ENCODE data around the gene SPATA13. TPM values are rescaled to one million over a fixed set of nuclear protein-coding genes. Genes with fewer than 3 reads are reported as not detected.
"Not testable (repeated sequence)": the region's sequence is repeated elsewhere in the genome, so short reads cannot be mapped to it uniquely, and the experiment has no call there.

Gene SPATA13
- 10 to 100 TPM; 68.4 to 72.6 TPM for total RNA-seq

GRCh38 chr13:24160458-24161009, at the start of gene SPATA13:
Gene SPATA13 (plus strand): TSS chr13:24160720. CDS start chr13:24222930, 62,210 bp downstream.
- H3K27me3 Mint-ChIP-seq = peaks cover 9% of the 10 kb centered on the region
- CTCF ChIA-PET = interaction anchor here (1.2 kb wide), 1 partner anchor 68 kb away, joined by 3 read pairs; no protein-coding TSS in a partner anchor
- H3K27ac Mint-ChIP-seq = peak within 1 kb of the TSS; percentile 80
- no peaks in the 10 kb centered on the region for H3K9me3 Mint-ChIP-seq
- POLR2A ChIA-PET = no interaction called here
- peaks cover 3% of the 10 kb centered on the region for H3K36me3 Mint-ChIP-seq (ENCODE audit: low read depth)
- peak; percentile 95 for DNase-seq
- H3K4me1 Mint-ChIP-seq = peaks cover 21% of the 10 kb centered on the region
- peak within 1 kb of the TSS; percentile 82 for H3K4me3 Mint-ChIP-seq

GRCh38 chr13:24112791-24113190, 47.7 kb upstream of the SPATA13 start:
- DNase-seq = no peak
- H3K4me3 Mint-ChIP-seq = no peak overlapping the region
- H3K4me1 Mint-ChIP-seq = no peaks in the 10 kb centered on the region
- peaks cover 20% of the 10 kb centered on the region for H3K27me3 Mint-ChIP-seq
- CTCF ChIA-PET = interaction anchor here (1.5 kb wide), 1 partner anchor 22 kb away, joined by 4 read pairs; no protein-coding TSS in a partner anchor
- no peaks in the 10 kb centered on the region for H3K36me3 Mint-ChIP-seq (ENCODE audit: low read depth)
- POLR2A ChIA-PET = interaction anchor here (0.5 kb wide), 1 partner anchor 75 kb away, joined by 3 read pairs; no protein-coding TSS in a partner anchor
- H3K9me3 Mint-ChIP-seq = no peaks in the 10 kb centered on the region
- no peak overlapping the region for H3K27ac Mint-ChIP-seq

- no peak overlapping the region for H3K27ac Mint-ChIP-seq
- H3K4me1 Mint-ChIP-seq = peaks cover 8% of the 10 kb centered on the region
- DNase-seq = no peak
- peaks cover 18% of the 10 kb centered on the region for H3K27me3 Mint-ChIP-seq
- ChIA-PET CTCF (no interaction called here), POLR2A (no interaction called here)
- H3K9me3 Mint-ChIP-seq = no peaks in the 10 kb centered on the region
- no peaks in the 10 kb centered on the region for H3K36me3 Mint-ChIP-seq (ENCODE audit: low read depth)
- no peak overlapping the region for H3K4me3 Mint-ChIP-seq
Measured at GRCh38 chr13:24115671-24116070, 44.8 kb upstream of the SPATA13 start.

GRCh38 chr13:24116131-24116530, 44.4 kb upstream of the SPATA13 start:
- CTCF ChIA-PET = no interaction called here
- Mint-ChIP-seq H3K27me3 (peaks cover 22% of the 10 kb centered on the region), H3K9me3 (no peaks in the 10 kb centered on the region), H3K4me3 (no peak overlapping the region), H3K27ac (no peak overlapping the region), H3K36me3 (ENCODE audit: low read depth) (no peaks in the 10 kb centered on the region), H3K4me1 (peaks cover 12% of the 10 kb centered on the region)
- POLR2A ChIA-PET = no interaction called here
- DNase-seq = no peak

GRCh38 chr13:24118576-24118975, 41.9 kb upstream of the SPATA13 start:
- H3K9me3 Mint-ChIP-seq = no peaks in the 10 kb centered on the region
- H3K4me3 Mint-ChIP-seq = no peak overlapping the region
- DNase-seq = no peak
- H3K36me3 Mint-ChIP-seq (ENCODE audit: low read depth) = no peaks in the 10 kb centered on the region
- peaks cover 29% of the 10 kb centered on the region for H3K4me1 Mint-ChIP-seq
- no peak overlapping the region for H3K27ac Mint-ChIP-seq
- peaks cover 22% of the 10 kb centered on the region for H3K27me3 Mint-ChIP-seq
- ChIA-PET POLR2A (no interaction called here), CTCF (interaction anchor here (1.7 to 2.8 kb wide), 2 partner anchors 12 to 35 kb away, joined by 5 to 8 read pairs; no protein-coding TSS in a partner anchor)

GRCh38 chr13:24119626-24120508, 40.7 kb upstream of the SPATA13 start:
- Mint-ChIP-seq H3K4me1 (peaks cover 35% of the 10 kb centered on the region), H3K27ac (no peak overlapping the region), H3K36me3 (ENCODE audit: low read depth) (no peaks in the 10 kb centered on the region), H3K9me3 (no peaks in the 10 kb centered on the region), H3K27me3 (peaks cover 26% of the 10 kb centered on the region), H3K4me3 (no peak overlapping the region)
- DNase-seq = no peak
- POLR2A ChIA-PET = no interaction called here
- CTCF ChIA-PET = interaction anchor here (0.6 to 2.8 kb wide), 6 partner anchors 9 to 529 kb away, joined by 3 to 8 read pairs (median 4); no protein-coding TSS in a partner anchor

- peaks cover 40% of the 10 kb centered on the region for H3K4me1 Mint-ChIP-seq
Measured at GRCh38 chr13:24122045-24122444, 38.5 kb upstream of the SPATA13 start.

GRCh38 chr13:24122569-24122968, 38.0 kb upstream of the SPATA13 start:
- Mint-ChIP-seq H3K9me3 (no peaks in the 10 kb centered on the region), H3K27me3 (peaks cover 25% of the 10 kb centered on the region), H3K27ac (no peak overlapping the region), H3K36me3 (ENCODE audit: low read depth) (no peaks in the 10 kb centered on the region), H3K4me1 (peaks cover 40% of the 10 kb centered on the region), H3K4me3 (no peak overlapping the region)
- POLR2A ChIA-PET = no interaction called here
- CTCF ChIA-PET = interaction anchor here (0.9 kb wide), 1 partner anchor 23 kb away, joined by 3 read pairs; no protein-coding TSS in a partner anchor
- no peak for DNase-seq

More at GRCh38 chr13:24122045-24122444, 38.5 kb upstream of the SPATA13 start:
- H3K36me3 Mint-ChIP-seq (ENCODE audit: low read depth); H3K27ac Mint-ChIP-seq; DNase-seq; CTCF ChIA-PET; H3K9me3 Mint-ChIP-seq; POLR2A ChIA-PET; H3K4me3 Mint-ChIP-seq: not testable (repeated sequence)
- peaks cover 25% of the 10 kb centered on the region for H3K27me3 Mint-ChIP-seq

- Mint-ChIP-seq H3K27ac (no peak overlapping the region), H3K4me1 (peaks cover 37% of the 10 kb centered on the region), H3K36me3 (ENCODE audit: low read depth) (no peaks in the 10 kb centered on the region), H3K4me3 (no peak overlapping the region), H3K27me3 (peaks cover 25% of the 10 kb centered on the region), H3K9me3 (no peaks in the 10 kb centered on the region)
- CTCF ChIA-PET = no interaction called here
- POLR2A ChIA-PET = no interaction called here
- no peak for DNase-seq
Measured at GRCh38 chr13:24123761-24124160, 36.8 kb upstream of the SPATA13 start.

- no peak for DNase-seq
- Mint-ChIP-seq H3K9me3 (no peaks in the 10 kb centered on the region), H3K4me1 (peaks cover 34% of the 10 kb centered on the region), H3K36me3 (ENCODE audit: low read depth) (no peaks in the 10 kb centered on the region), H3K27me3 (peaks cover 25% of the 10 kb centered on the region), H3K27ac (no peak overlapping the region), H3K4me3 (no peak overlapping the region)
- ChIA-PET POLR2A (no interaction called here), CTCF (no interaction called here)
Measured at GRCh38 chr13:24124789-24125476, 35.6 kb upstream of the SPATA13 start.

GRCh38 chr13:24127116-24127631, 33.3 kb upstream of the SPATA13 start:
- Mint-ChIP-seq H3K9me3 (peaks cover 9% of the 10 kb centered on the region), H3K27me3 (peaks cover 17% of the 10 kb centered on the region), H3K4me3 (no peak overlapping the region), H3K27ac (no peak overlapping the region), H3K4me1 (peaks cover 26% of the 10 kb centered on the region), H3K36me3 (ENCODE audit: low read depth) (peaks cover 2% of the 10 kb centered on the region)
- CTCF ChIA-PET = interaction anchor here (1.1 to 1.2 kb wide), 2 partner anchors 20 to 21 kb away, joined by 3 to 4 read pairs; no protein-coding TSS in a partner anchor
- POLR2A ChIA-PET = no interaction called here
- no peak for DNase-seq

- Mint-ChIP-seq H3K27me3 (peaks cover 13% of the 10 kb centered on the region), H3K27ac (no peak overlapping the region), H3K4me1 (peaks cover 22% of the 10 kb centered on the region), H3K36me3 (ENCODE audit: low read depth) (peaks cover 2% of the 10 kb centered on the region), H3K9me3 (peaks cover 11% of the 10 kb centered on the region), H3K4me3 (no peak overlapping the region)
- no peak for DNase-seq
- CTCF ChIA-PET = interaction anchor here (0.6 to 0.8 kb wide), 2 partner anchors 29 to 1061 kb away, joined by 3 read pairs; no protein-coding TSS in a partner anchor
- POLR2A ChIA-PET = no interaction called here
Measured at GRCh38 chr13:24128112-24128511, 32.4 kb upstream of the SPATA13 start.
